Hepatocyte (in vitro differentiated cells): ENCODE data around the gene ATP8B2.

Experiments used
- CTCF ChIP-seq: fragments of 200-600 bp; sonication (generic); IDR thresholded peaks from 2 replicates; pipeline ENCODE4 v1.5.1; 2016; ENCODE audit warnings: antibody characterized with exemption, mild to moderate bottlenecking; ENCODE audit not compliant: poor library complexity
- EZH2 ChIP-seq: fragments of 200-600 bp; sonication (generic); IDR thresholded peaks from 2 replicates; pipeline ENCODE4 v1.6.1; 2016; ENCODE audit warnings: antibody characterized with exemption, mild to moderate bottlenecking, borderline replicate concordance

GRCh38 chr1:154327466-154328317 lies 2.4 kb downstream of the ATP8B2 start:
- TF ChIP-seq CTCF: no peak
- no peak for TF ChIP-seq EZH2
